NCI-H1930 (cell line): Measurements from ENCODE around the gene NYNRIN.
"Not testable (repeated sequence)": the region's sequence is repeated elsewhere in the genome, so short reads cannot be mapped to it uniquely, and the experiment has no call there.

Experiments used
- DNase-seq, 2 experiments: peaks; one replicate each; lab custom pipeline; 2025; lab: John Stamatoyannopoulos, UW

The NYNRIN gene

GRCh38 chr14:24398653-24399446, at the start of gene NYNRIN:
TSS of gene NYNRIN (plus strand) at chr14:24399003. CDS start at chr14:24399247, 244 bp downstream.
- DNase-seq: no peak

GRCh38 chr14:24349742-24350141, 49.1 kb upstream of the NYNRIN start:
- DNase-seq: no peak

- no peak for DNase-seq
Measured at GRCh38 chr14:24351517-24351916, 47.3 kb upstream of the NYNRIN start.

DNA sequence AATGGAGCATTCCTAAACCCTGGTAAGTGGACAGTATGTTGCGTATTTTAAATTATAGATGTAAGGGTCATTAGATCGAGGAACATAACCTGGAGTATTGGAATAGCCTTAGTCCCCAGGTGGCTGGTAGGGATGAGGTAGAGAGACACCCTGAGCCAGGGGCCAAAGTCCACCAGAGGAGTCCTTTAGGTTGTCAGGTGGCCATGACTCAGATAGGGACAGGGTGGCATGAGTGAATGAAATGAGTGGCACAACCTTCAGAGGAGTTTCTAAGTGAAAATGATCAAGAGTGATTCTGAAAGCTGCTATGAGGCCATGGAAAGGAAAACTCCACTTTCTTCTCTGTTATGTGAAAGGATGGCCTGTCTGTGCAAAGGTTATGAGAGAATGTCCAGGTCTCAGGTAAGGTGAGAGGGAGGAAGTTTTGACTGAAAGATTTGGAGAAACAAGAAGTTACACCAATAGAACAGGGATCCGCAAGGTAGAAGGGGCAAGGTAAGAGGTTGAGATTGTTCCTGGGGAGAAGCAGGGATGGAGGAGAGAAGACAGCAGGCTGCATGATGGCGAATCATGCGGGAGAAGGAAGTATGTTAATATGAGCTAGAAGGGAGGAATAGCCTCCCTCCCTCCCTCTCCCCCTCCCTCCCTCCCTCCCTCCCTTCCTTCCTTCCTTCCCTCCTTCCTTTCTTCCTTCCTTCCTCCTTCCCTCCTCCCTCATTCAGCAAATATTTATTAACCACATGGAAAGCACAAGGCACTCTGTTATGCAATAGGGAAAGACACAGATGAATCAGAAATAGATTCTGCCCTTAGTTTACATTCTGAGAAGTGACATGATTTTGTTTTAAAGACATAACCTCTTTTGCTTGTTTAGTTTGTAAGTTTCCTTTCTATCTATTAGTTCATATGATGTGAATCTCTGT, 45.0 kb upstream of the NYNRIN start:
- no peak for DNase-seq

- not testable (repeated sequence) for DNase-seq
Measured at GRCh38 chr14:24354482-24354825, 44.3 kb upstream of the NYNRIN start.

DNA sequence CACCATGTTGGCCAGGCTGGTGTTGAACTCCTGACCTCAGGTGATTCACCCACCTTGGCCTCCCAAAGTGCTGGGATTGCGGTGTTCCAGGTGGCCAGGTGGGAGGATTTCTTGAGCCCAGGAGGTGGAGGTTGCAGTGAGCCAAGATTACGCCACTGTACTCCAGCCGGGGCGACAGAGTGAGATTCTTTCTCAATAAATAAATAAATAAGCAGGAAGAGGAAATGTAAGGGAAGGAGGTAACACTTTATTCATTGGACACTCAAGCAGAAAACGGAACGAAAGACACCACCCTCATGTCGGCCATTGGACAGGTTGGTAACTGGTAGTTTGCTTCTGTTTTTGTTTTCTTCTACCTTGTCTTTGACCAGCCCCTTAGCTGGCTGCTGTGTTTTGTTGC, 43.8 kb upstream of the NYNRIN start:
- no peak for DNase-seq

DNA sequence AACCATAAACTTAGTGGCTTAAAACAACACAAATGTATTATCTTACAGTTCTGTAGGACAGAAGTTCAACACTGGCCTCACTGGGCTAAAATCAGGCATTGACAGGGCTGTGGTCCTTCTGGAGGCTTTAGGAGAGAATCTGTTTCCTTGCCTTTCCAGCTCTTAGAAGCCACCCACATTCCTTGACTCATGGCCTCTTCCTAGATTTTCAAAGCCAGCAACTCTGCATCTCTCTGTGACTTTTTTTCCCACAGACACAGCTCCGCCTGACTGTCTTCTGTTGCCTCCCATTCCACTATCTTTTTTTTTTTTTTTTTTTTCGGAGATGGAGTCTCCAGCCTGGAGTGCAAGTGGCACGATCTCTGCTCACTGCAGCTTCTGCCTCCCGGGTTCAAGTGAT, 42.6 kb upstream of the NYNRIN start:
- no peak for DNase-seq

- no peak for DNase-seq
Measured at GRCh38 chr14:24360281-24360680, 38.5 kb upstream of the NYNRIN start.

DNA sequence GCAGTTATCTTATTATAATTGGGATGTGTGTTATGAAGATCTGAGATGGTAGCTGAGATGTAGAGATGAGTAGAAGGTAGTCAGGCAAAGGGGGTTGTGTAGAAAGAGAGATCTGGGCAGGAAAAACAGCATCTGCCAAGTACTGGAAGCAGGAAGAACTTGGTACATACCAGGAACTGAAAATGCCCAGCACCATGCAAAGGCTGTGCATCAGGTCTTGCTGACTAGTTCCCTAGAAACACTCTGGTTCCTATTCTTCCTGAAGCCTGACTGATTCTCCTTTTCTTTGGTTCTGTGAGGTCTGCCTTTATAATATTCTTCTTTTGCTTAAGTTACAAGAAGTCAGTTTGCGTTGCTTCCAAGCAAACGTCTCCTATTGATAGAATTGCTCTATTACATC, 37.5 kb upstream of the NYNRIN start:
- no peak for DNase-seq

GRCh38 chr14:24362241-24362960, 36.4 kb upstream of the NYNRIN start:
- DNase-seq: no peak

DNA sequence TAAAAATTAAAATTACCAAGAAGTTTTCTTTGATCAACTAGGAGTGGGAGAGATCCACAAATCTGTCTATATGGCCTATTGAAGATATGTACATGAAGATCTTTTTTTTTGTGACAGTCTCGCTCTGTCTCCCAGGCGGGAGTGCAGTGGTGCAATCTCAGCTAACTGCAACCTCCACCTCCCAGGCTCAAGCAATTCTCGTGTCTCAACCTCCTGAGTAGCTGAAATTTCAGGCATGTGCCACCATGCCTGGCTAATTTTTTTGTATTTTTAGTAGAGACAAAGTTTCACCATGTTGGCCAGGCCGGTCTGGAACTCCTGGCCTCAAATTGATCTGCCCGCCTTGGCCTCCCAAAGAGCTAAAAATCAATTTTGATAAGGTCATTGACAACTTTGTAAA, 35.4 kb upstream of the NYNRIN start:
- no peak for DNase-seq

DNA sequence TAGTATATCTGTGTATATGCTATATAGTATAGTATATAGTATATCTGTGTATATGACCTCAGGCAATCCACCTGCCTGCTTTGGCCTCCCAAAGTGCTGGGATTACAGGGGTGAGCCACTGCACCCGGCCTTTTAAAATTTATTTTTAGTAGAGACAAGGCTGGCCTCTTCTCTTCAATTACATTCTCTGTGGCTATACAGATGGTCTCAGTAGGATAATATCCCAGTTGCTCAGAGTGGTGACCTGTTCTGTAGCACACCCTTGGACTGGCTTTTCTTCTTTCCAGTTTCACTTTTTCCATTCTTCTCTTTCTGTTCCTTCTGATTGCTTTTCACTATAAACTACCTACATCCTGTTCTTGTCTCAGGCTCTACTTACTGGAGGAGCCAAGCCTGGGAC, 34.0 kb upstream of the NYNRIN start:
- no peak for DNase-seq

- peak; percentile 46 to 75 for DNase-seq
Measured at GRCh38 chr14:24365600-24366412, 33.0 kb upstream of the NYNRIN start.

DNA sequence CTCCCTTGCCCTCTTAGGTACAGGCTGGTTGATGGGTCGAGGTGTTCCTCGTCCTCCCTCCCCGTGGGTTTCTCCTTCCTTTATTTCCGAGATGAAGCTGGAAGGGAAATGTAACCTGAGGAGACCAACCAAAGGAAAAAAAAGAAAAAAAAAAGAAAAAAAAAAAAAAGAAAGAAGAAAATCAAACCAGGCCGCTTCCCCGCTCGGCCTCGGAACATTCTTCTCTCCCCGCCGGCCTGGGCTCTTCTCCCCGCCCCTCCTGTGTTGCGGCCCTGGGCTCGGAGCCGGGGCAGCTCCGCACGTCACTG, 32.4 kb upstream of the NYNRIN start:
- no peak for DNase-seq

DNA sequence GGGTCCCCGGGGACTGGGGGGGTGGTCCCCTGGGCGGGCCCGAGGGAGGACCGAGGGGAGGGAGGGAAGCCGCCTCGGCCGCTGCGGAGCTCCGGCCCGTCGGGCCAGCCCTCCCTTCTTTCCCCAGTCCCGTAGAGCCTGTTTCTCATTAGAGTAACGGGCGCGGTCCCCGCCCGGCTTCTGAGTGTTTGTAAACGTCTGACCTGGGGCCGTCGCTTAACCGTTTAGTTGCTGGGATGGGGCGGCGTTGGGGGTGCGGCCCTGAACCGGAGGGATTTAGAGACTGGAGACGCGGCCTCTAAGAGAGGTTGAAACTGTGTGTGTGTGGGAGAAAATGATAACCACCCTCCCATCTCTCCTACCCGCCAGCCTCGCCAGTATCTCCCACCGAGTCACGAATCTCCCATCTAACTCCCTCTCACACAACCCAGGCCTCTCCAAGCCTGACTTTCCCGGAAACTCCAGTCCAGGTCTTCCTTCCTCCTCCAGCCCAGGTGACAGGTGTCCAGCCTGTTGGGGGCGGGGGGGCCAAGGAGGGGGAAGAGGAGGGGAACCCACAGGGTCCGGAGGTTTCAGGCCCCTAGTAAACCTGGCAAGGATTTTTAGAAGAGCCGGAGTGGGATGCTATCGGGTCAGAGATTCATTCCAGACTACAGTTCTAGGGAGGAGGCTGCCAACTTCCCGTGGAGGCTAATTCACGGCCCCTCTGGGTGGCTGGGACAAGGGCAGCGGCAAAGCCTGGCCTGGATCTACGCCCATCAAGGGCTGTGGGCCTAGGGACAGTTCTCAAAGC, 31.9 kb upstream of the NYNRIN start:
- DNase-seq: peak; percentile 94 to 95

- DNase-seq: peak; percentile 77 to 83
Measured at GRCh38 chr14:24367514-24368211, 31.1 kb upstream of the NYNRIN start, which contains the start of gene NFATC4. TSS of gene NFATC4 (plus strand) at chr14:24368184. CDS start at chr14:24368341, 157 bp downstream.

DNA sequence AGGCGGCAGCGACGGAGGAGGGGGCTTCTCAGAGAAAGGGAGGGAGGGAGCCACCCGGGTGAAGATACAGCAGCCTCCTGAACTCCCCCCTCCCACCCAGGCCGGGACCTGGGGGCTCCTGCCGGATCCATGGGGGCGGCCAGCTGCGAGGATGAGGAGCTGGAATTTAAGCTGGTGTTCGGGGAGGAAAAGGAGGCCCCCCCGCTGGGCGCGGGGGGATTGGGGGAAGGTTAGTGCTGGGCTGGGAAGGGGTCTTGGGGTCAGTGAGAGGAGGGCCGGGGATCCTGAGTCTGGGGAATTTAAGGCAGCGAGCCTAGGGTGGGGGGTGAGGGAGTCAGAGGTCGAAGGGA, 30.6 kb upstream of the NYNRIN start:
- no peak for DNase-seq

DNA sequence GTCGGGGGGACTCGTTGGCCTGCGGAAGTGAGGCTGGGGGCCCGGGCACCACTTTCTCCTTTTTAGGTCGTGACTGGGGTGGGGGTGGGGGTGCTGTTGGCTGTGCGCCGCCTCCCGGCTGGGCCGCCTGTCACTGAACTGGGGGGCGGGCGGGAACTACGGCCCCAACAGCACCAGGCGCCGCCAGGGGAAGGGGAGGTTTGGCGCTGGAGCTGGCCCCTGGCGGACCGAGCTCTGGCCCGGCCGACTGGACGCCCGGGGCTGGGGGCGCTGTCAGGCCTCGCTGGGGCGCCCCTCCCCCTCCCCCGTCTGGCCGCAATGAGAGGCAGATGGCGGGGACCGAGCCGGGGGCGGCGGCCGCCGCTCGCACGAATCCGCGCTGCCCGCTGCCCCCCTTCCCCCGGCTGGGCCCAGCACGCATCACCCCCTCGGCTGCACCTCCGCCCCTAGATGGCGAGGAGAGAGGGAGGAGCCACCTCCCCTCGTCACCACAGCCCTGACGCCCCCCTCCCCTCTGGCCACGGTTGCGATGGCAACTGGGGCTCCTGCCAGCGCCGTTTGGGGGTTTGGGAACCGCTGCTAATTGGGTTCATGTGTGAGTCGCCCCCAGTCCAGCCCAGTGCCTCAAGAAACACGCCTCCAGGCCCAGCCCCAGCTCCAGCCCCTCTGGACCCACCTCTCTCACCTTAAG, 30.1 kb upstream of the NYNRIN start:
- DNase-seq: peak; percentile 40 to 70

GRCh38 chr14:24369463-24369862, 29.3 kb upstream of the NYNRIN start:
- DNase-seq: no peak
